Breast epithelium (tissue), 4 donors: ENCODE results near the gene SLC17A7. TPM values are rescaled to one million over a fixed set of nuclear protein-coding genes. Genes with fewer than 3 reads are reported as not detected.

ENCODE experiments used
- DNase-seq, 2 donors: peaks; one replicate each; pipeline ENCODE4 v3.0.0-alpha.2; 2019; ENCODE audit warnings: low spot score in 2 of 2
- H3K27ac ChIP-seq, 2 donors: fragments of 200-600 bp; sonication (generic) in 1 of 2; one replicate each; pipeline ENCODE4 v1.5.1; 2016 to 2019; ENCODE audit warnings: mild to moderate bottlenecking in 1 of 2
- H3K27me3 ChIP-seq, 2 donors: fragments of 200-600 bp; sonication (generic) in 1 of 2; one replicate each; pipeline versions ENCODE4 v1.5.1 to v1.6.0; 2017 to 2019; ENCODE audit warnings: control low read depth in 1 of 2, mild to moderate bottlenecking in 1 of 2
- H3K36me3 ChIP-seq: fragments of 200-600 bp; one replicate; pipeline ENCODE4 v1.5.1; 2019
- H3K4me1 ChIP-seq, 2 donors: fragments of 200-600 bp; sonication (generic); one replicate each; pipeline ENCODE4 v1.5.1; 2016 to 2019; ENCODE audit warnings: control low read depth in 1 of 2
- H3K4me3 ChIP-seq, 3 donors: fragments of 200-600 bp; sonication (generic); 1 replicate in 2 of 3; 2 replicates in 1 of 3; pipeline ENCODE4 v1.5.1; 2016 to 2019; ENCODE audit warnings: mild to moderate bottlenecking in 3 of 3, moderate library complexity in 2 of 3
- H3K9me3 ChIP-seq, 2 donors: fragments of 200-600 bp; sonication (generic) in 1 of 2; one replicate each; pipeline ENCODE4 v1.5.1; 2016 to 2019; ENCODE audit warnings: control low read depth in 1 of 2
- POLR2A ChIP-seq: fragments of 450-650 bp; IDR thresholded peaks from one replicate; pipeline ENCODE4 v1.6.1; 2016; ENCODE audit warnings: antibody characterized with exemption, mild to moderate bottlenecking, moderate library complexity
- POLR2AphosphoS5 ChIP-seq, 3 donors: sonication (generic); formaldehyde crosslinking; IDR thresholded peaks; one replicate each; pipeline ENCODE4 v1.6.1; 2017; ENCODE audit warnings: antibody characterized with exemption in 3 of 3
- intact Hi-C: fragments of 100-400 bp; cut with DNase I; formaldehyde crosslinking; loops from one replicate; pipeline ENCODE4 v1.15.1; 2023; ENCODE audit warnings: low total_unique reads
- total RNA-seq, 3 donors: library from RNA; depleted of rRNA; stranded (reverse); fragments of >200 nt; gene quantifications; one replicate each; pipeline ENCODE4 v1.1.0, GENCODE V29; 2016
- TF ChIP-seq, protein P1 (sequence below), 3 donors: fragments of 450-650 bp; IDR thresholded peaks; one replicate each; pipeline ENCODE4 v1.5.1; 2016 to 2017; ENCODE audit warnings: antibody characterized with exemption in 3 of 3, mild to moderate bottlenecking in 3 of 3, moderate library complexity in 3 of 3

Gene SLC17A7
- total RNA-seq, 3 donors from 2014 or later: 0.44 to 4.3 (median 0.98) TPM

DNA sequence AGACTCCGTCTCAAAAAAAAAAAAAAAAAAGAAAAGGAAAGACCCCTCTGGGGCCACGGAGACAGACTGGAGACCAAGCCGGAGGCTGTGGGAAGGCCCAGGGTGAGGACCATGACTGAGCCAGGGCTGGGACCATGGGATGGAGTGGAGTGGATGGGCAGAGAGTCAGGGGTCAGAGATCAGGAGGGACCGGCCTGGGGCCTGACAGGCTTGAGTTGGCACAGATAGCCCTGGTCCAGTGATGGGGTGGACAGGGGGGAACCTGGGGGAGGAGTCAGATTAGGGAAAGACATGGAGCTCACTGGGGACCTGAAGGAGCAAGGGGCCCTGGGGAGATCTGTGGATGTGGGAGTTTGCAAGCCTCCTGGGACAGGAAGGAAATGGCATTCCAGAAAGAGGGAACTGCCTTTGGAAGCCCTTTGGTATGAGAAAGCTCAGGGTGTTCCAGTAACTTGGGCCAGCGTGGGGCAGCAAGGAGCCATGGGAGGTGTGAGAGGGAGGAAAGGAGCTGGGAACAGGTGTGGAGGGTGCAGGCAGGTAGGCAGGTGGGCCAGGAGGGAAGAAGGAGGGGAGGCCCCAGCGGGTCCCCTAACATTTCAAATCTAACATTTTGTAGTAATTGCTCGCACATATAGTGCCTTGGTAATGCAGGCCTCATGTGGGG, 39.8 kb upstream of the SLC17A7 start:
- intact Hi-C loops: no loop called here
- Histone ChIP-seq H3K4me1 (no peaks in the 10 kb centered on the region), H3K36me3 (no peaks in the 10 kb centered on the region), H3K9me3 (no peaks in the 10 kb centered on the region), H3K27me3 (no peaks in the 10 kb centered on the region), H3K27ac (no peak overlapping the region), H3K4me3 (no peak overlapping the region)
- no peak for DNase-seq
- TF ChIP-seq, protein P1, sequence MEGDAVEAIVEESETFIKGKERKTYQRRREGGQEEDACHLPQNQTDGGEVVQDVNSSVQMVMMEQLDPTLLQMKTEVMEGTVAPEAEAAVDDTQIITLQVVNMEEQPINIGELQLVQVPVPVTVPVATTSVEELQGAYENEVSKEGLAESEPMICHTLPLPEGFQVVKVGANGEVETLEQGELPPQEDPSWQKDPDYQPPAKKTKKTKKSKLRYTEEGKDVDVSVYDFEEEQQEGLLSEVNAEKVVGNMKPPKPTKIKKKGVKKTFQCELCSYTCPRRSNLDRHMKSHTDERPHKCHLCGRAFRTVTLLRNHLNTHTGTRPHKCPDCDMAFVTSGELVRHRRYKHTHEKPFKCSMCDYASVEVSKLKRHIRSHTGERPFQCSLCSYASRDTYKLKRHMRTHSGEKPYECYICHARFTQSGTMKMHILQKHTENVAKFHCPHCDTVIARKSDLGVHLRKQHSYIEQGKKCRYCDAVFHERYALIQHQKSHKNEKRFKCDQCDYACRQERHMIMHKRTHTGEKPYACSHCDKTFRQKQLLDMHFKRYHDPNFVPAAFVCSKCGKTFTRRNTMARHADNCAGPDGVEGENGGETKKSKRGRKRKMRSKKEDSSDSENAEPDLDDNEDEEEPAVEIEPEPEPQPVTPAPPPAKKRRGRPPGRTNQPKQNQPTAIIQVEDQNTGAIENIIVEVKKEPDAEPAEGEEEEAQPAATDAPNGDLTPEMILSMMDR (IDR thresholded peaks at IDR 0.05): no peak
- no peak for TF ChIP-seq POLR2A
- TF ChIP-seq POLR2AphosphoS5 (IDR thresholded peaks at IDR 0.05): no peak

DNA sequence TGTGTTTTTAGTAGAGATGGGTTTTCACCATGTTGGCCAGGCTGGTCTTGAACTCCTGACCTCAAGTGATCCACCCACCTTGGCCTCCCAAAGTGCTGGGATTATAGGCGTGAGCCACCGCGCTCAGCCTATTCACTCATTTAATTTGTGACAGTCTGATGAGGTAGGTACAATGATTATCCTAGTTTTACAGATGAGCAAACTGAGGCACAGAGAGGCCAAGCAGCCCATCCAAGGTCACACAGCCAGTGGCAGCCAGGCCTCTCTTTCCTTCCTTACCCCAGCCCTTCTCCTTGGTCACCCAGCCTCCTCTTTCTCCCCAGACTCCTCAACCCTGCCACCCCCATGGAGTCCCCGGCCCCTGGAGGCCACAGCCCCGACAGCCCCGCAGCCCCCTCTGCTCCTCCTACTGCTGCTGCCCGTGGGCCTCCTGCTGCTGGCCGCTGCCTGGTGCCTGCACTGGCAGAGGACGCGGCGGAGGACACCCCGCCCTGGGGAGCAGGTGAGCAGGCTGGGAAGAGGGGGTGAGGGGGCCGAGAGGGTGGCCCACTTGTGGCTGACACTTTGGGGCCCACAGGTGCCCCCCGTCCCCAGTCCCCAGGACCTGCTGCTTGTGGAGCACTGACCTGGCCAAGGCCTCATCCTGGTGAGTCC, 38.8 kb upstream of the SLC17A7 start:
- Histone ChIP-seq H3K36me3 (no peaks in the 10 kb centered on the region), H3K27me3 (no peaks in the 10 kb centered on the region), H3K4me3 (no peak overlapping the region), H3K27ac (no peak overlapping the region), H3K4me1 (no peaks in the 10 kb centered on the region), H3K9me3 (no peaks in the 10 kb centered on the region)
- TF ChIP-seq, protein P1 (IDR thresholded peaks at IDR 0.05): no peak
- TF ChIP-seq POLR2AphosphoS5 (IDR thresholded peaks at IDR 0.05) (no peak), POLR2A (no peak)
- intact Hi-C loops: no loop called here
- no peak for DNase-seq

DNA sequence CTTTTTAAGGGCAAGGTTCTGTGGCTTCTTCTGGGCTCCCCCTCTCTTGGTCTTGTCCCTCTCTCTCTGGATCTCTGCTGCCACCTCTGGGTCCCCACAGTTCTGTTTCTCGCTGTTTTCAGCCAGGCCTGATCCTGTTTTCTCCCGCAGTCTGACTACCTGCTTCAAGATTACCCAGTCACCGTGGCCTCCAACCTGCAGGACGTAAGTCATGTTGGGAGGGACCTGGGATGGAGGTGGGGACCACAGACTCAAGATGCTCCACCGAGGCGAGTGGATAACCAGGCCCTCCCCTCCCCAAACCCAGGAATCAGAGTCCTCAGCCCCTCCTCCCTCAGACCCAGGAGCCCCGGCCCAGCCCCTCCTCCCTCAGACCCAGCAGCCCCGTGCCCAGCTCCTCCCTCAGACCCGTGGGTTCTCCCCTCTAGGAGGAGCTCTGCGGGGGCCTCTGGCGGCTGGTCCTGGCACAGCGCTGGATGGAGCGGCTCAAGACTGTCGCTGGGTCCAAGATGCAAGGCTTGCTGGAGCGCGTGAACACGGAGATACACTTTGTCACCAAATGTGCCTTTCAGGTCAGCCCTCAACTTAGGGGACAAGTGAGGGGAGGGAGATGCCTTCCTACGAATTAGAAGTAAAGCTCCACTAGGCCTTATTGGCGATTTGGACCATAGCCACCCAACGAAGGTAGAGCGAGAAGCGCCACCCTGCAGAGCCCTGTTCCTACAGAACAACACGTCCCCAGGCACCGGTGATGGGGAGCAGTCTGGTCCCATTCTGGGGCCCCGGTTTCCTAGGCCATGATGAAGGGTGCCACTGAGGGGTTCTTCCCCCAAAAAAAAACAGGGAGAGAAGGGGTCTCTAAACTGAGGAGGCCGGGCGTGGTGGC, 34.9 kb upstream of the SLC17A7 start:
- H3K27ac ChIP-seq: peak overlapping the region; percentile 79 to 83
- intact Hi-C loops: no loop called here

DNA sequence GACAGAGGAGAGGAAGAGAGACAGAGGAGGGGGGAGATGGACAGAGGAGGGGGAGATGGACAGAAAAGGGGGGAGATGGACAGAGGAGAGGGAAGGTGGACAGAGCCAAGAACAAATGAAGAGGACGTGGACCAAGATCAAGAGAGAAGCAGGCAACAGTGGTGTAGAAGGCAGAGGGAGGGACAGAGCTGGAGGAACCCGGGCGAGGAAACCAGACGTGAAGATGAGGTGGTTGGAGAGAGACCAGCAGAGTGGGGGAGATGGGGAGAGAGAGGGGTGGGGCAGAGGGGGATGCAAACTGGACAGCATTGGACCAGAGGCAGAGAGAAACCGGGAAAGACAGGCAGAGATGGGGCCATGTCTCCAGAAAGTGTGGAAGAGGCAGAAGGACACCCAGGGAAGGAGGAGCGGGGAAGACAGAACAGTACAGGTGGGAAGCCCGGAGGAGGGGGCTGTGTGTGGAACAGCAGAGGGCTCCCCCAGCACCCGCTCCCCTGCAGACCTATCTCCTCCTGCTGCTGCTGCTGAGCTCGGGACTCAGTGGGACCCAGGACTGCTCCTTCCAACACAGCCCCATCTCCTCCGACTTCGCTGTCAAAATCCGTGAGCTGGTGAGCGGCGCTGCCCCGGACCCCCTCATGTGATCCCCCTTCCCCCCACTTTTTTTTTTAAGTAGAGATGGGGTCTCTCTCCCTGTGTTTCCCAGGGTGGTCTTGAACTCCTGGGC, 34.0 kb upstream of the SLC17A7 start:
- H3K36me3 ChIP-seq: no peaks in the 10 kb centered on the region
- no peaks in the 10 kb centered on the region for H3K27me3 ChIP-seq
- intact Hi-C loops: no loop called here
- no peak for DNase-seq
- peak overlapping the region; percentile 79 to 83 for H3K27ac ChIP-seq
- no peaks in the 10 kb centered on the region for H3K4me1 ChIP-seq
- H3K9me3 ChIP-seq: no peaks in the 10 kb centered on the region
- TF ChIP-seq POLR2A (no peak), POLR2AphosphoS5 (IDR thresholded peaks at IDR 0.05) (no peak)
- TF ChIP-seq, protein P1 (IDR thresholded peaks at IDR 0.05): no peak
- peak overlapping the region in 2 of 3 donors; percentile 82 to 84 for H3K4me3 ChIP-seq

More for the DNA sequence above, 34.9 kb upstream of the SLC17A7 start:
- TF ChIP-seq, protein P1 (IDR thresholded peaks at IDR 0.05): no peak
- DNase-seq: no peak
- Histone ChIP-seq H3K36me3 (no peaks in the 10 kb centered on the region), H3K4me1 (no peaks in the 10 kb centered on the region), H3K27me3 (no peaks in the 10 kb centered on the region), H3K4me3 (no peak overlapping the region), H3K9me3 (no peaks in the 10 kb centered on the region)
